ENCODE measurements around the gene MAP2K3.

The MAP2K3 gene

GRCh38 chr17:21352221-21352980 lies 67.9 kb downstream of the MAP2K3 start:
- no peak for DNase-seq

- no peak for DNase-seq
Observed at GRCh38 chr17:21352981-21353265, 68.4 kb downstream of the MAP2K3 start.

- no peak for DNase-seq
Observed at GRCh38 chr17:21353326-21354010, 69.0 kb downstream of the MAP2K3 start.

GRCh38 chr17:21354796-21355385 lies 70.4 kb downstream of the MAP2K3 start:
- no peak for DNase-seq

- no peak for DNase-seq
Observed at GRCh38 chr17:21355586-21355985, 71.1 kb downstream of the MAP2K3 start.

- DNase-seq: no peak
Observed at GRCh38 chr17:21356537-21357127, 72.1 kb downstream of the MAP2K3 start.

GRCh38 chr17:21357281-21357680 lies 72.8 kb downstream of the MAP2K3 start:
- no peak for DNase-seq

- DNase-seq: no peak
Observed at GRCh38 chr17:21357696-21358656, 73.5 kb downstream of the MAP2K3 start.

- DNase-seq: no peak
Observed at GRCh38 chr17:21358682-21359482, 74.4 kb downstream of the MAP2K3 start.

GRCh38 chr17:21359483-21359840 lies 75.0 kb downstream of the MAP2K3 start:
- DNase-seq: no peak

- DNase-seq: no peak
Observed at GRCh38 chr17:21360048-21360447, 75.5 kb downstream of the MAP2K3 start.

- DNase-seq: no peak
Observed at GRCh38 chr17:21361020-21361809, 76.7 kb downstream of the MAP2K3 start.

GRCh38 chr17:21362331-21362931 lies 77.9 kb downstream of the MAP2K3 start:
- DNase-seq: no peak

GRCh38 chr17:21363776-21364642 lies 79.5 kb downstream of the MAP2K3 start:
- no peak for DNase-seq

All from effector CD4-positive, alpha-beta T cell (primary cell).